Epithelial cell of prostate (primary cell): Measurements from ENCODE around the gene SH3TC2.
A peak's percentile ranks its signal among the peaks of the same experiment; 100 is the strongest.

Source experiments
- DNase-seq: peaks from one replicate; pipeline ENCODE4 v3.0.0-alpha.2; 2011; ENCODE audit warnings: low read depth, low spot score
- H3K27ac ChIP-seq: fragments of 450-650 bp; 2 replicates; pipeline ENCODE4 v1.5.1; 2017; ENCODE audit warnings: mild to moderate bottlenecking

Gene SH3TC2

GRCh38 chr5:149062371-149063016 is 368 bp downstream of the SH3TC2 start:
- peak overlapping the region; percentile 98 for H3K27ac ChIP-seq
- peak; percentile 73 for DNase-seq

- H3K27ac ChIP-seq, result peak overlapping the region; percentile 98
- DNase-seq, result no peak
Observed at GRCh38 chr5:149061341-149061740, 1.5 kb downstream of the SH3TC2 start.

GRCh38 chr5:149060325-149060724 is 2.5 kb downstream of the SH3TC2 start:
- no peak for DNase-seq
- peak overlapping the region; percentile 98 for H3K27ac ChIP-seq

GRCh38 chr5:149056616-149057165 is 6.2 kb downstream of the SH3TC2 start:
- H3K27ac ChIP-seq, result no peak overlapping the region
- DNase-seq, result no peak

- no peak for DNase-seq
Observed at GRCh38 chr5:149054416-149054815, 8.4 kb downstream of the SH3TC2 start.

GRCh38 chr5:149053072-149053695 is 9.7 kb downstream of the SH3TC2 start:
- peak overlapping the region; percentile 47 for H3K27ac ChIP-seq
- no peak for DNase-seq

More at GRCh38 chr5:149054416-149054815, 8.4 kb downstream of the SH3TC2 start:
- H3K27ac ChIP-seq, result no peak overlapping the region

GRCh38 chr5:149049371-149049781 is 13.5 kb downstream of the SH3TC2 start:
- H3K27ac ChIP-seq, result no peak overlapping the region
- DNase-seq, result no peak

- H3K27ac ChIP-seq, result no peak overlapping the region
- DNase-seq, result no peak
Observed at GRCh38 chr5:149048811-149049210, 14.1 kb downstream of the SH3TC2 start.

- H3K27ac ChIP-seq, result no peak overlapping the region
- DNase-seq, result no peak
Observed at GRCh38 chr5:149047462-149047861, 15.4 kb downstream of the SH3TC2 start.

GRCh38 chr5:149046196-149046829 is 16.5 kb downstream of the SH3TC2 start:
- no peak overlapping the region for H3K27ac ChIP-seq
- DNase-seq, result no peak

GRCh38 chr5:149045089-149045460 is 17.8 kb downstream of the SH3TC2 start:
- DNase-seq, result no peak

GRCh38 chr5:149044453-149045088 is 18.3 kb downstream of the SH3TC2 start:
- H3K27ac ChIP-seq, result no peak overlapping the region
- DNase-seq, result no peak

More at GRCh38 chr5:149045089-149045460, 17.8 kb downstream of the SH3TC2 start:
- no peak overlapping the region for H3K27ac ChIP-seq

GRCh38 chr5:149043641-149044040 is 19.2 kb downstream of the SH3TC2 start:
- DNase-seq, result no peak

GRCh38 chr5:149042865-149043264 is 20.0 kb downstream of the SH3TC2 start:
- no peak overlapping the region for H3K27ac ChIP-seq
- DNase-seq, result no peak

More at GRCh38 chr5:149043641-149044040, 19.2 kb downstream of the SH3TC2 start:
- H3K27ac ChIP-seq, result no peak overlapping the region

GRCh38 chr5:149041242-149041641 is 21.6 kb downstream of the SH3TC2 start:
- H3K27ac ChIP-seq, result no peak overlapping the region
- DNase-seq, result no peak

- DNase-seq, result no peak
- H3K27ac ChIP-seq, result no peak overlapping the region
Observed at GRCh38 chr5:149040421-149040820, 22.4 kb downstream of the SH3TC2 start.

- no peak for DNase-seq
- H3K27ac ChIP-seq, result no peak overlapping the region
Observed at GRCh38 chr5:149039506-149039905, 23.4 kb downstream of the SH3TC2 start.

- DNase-seq, result no peak
- H3K27ac ChIP-seq, result no peak overlapping the region
Observed at GRCh38 chr5:149038336-149039080, 24.4 kb downstream of the SH3TC2 start.

- H3K27ac ChIP-seq, result no peak overlapping the region
Observed at GRCh38 chr5:149037817-149038216, 25.0 kb downstream of the SH3TC2 start.

GRCh38 chr5:149036970-149037369 is 25.9 kb downstream of the SH3TC2 start:
- peak overlapping the region; percentile 25 for H3K27ac ChIP-seq
- DNase-seq, result no peak

More at GRCh38 chr5:149037817-149038216, 25.0 kb downstream of the SH3TC2 start:
- DNase-seq, result no peak
